ENCODE data around the gene CLMN.

GRCh38 chr14:95246870-95247269, 72.8 kb downstream of the CLMN start:
- TF ChIP-seq POLR2AphosphoS5 (IDR thresholded peaks at IDR 0.05; ENCODE audit: insufficient read depth in 1 of 2, low read depth in 1 of 2) (no peak), CTCF (IDR thresholded peaks at IDR 0.05) (no peak), POLR2A (IDR thresholded peaks at IDR 0.05) (no peak)

All from vagina (tissue), 2 donors.